GM06990 (cell line): ENCODE data around the gene SLC16A11.

ENCODE experiments used
- DNase-seq: peaks from one replicate; pipeline ENCODE4 v3.0.0-alpha.2; 2011; ENCODE audit not compliant: insufficient read length; ENCODE audit errors: extremely low read depth
- H3K27me3 ChIP-seq: replicated peaks from 2 replicates; pipeline ENCODE4 v1.6.0; 2011; ENCODE audit warnings: low read length; ENCODE audit not compliant: control insufficient read depth, insufficient read depth
- H3K36me3 ChIP-seq: 2 replicates; pipeline ENCODE4 v1.5.1; 2011; ENCODE audit warnings: low read length; ENCODE audit not compliant: control insufficient read depth, insufficient read depth
- H3K4me3 ChIP-seq: replicated peaks from 2 replicates; pipeline ENCODE4 v1.5.1; 2011; ENCODE audit warnings: low read depth, mild to moderate bottlenecking, control low read depth, low read length
- TF ChIP-seq, protein P1 (sequence below): IDR thresholded peaks from 2 replicates; pipeline ENCODE4 v1.5.1; 2011; ENCODE audit warnings: low read length, control low read depth, mild to moderate bottlenecking, inconsistent platforms; ENCODE audit not compliant: insufficient read depth, poor library complexity, severe bottlenecking

SLC16A11 gene

DNA sequence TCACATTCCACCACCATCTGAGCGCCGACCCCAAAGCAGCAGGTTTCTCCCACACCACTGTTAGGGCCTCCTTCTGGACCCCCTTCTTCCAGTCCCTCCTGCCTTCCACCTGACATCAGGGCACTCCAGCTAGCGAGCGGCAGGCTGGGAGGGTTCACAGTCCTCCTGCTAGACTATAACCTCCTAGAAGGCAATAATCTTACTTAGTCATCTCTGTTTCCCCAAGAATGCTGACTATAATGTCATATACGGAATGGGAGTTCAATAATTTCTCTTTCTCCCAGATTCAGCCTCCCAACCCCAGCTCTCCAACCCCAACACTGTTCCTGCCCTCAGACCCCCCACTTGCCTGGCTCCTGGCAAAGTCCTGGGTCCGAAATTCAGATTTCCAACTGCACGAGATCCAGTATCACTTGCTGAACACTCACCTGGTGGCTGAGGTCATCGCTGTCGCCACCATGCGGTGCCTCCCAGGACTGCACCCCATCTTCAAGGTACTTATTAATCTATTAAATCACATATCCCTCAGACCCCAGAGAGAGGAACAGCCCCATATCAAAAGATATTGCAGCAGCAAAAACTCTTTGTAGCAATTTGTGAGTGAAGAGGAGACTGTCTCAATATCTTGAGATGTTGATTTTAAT, 42.5 kb downstream of the SLC16A11 start:
- TF ChIP-seq, protein P1, sequence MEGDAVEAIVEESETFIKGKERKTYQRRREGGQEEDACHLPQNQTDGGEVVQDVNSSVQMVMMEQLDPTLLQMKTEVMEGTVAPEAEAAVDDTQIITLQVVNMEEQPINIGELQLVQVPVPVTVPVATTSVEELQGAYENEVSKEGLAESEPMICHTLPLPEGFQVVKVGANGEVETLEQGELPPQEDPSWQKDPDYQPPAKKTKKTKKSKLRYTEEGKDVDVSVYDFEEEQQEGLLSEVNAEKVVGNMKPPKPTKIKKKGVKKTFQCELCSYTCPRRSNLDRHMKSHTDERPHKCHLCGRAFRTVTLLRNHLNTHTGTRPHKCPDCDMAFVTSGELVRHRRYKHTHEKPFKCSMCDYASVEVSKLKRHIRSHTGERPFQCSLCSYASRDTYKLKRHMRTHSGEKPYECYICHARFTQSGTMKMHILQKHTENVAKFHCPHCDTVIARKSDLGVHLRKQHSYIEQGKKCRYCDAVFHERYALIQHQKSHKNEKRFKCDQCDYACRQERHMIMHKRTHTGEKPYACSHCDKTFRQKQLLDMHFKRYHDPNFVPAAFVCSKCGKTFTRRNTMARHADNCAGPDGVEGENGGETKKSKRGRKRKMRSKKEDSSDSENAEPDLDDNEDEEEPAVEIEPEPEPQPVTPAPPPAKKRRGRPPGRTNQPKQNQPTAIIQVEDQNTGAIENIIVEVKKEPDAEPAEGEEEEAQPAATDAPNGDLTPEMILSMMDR = peak; percentile 68
- Histone ChIP-seq H3K36me3 (peaks cover 20% of the 10 kb centered on the region), H3K4me3 (no peak overlapping the region), H3K27me3 (no peaks in the 10 kb centered on the region)
- DNase-seq = peak; percentile 59

GRCh38 chr17:6998855-6999508, 44.9 kb downstream of the SLC16A11 start:
- Histone ChIP-seq H3K27me3 (no peaks in the 10 kb centered on the region), H3K36me3 (peaks cover 20% of the 10 kb centered on the region), H3K4me3 (no peak overlapping the region)
- no peak for DNase-seq
- TF ChIP-seq, protein P1 = no peak

- TF ChIP-seq, protein P1 = no peak
- H3K4me3 ChIP-seq = no peak overlapping the region
- no peaks in the 10 kb centered on the region for H3K27me3 ChIP-seq
- H3K36me3 ChIP-seq = peaks cover 17% of the 10 kb centered on the region
- DNase-seq = no peak
These were observed 46.7 kb downstream of the SLC16A11 start for GRCh38 chr17:6997171-6997570.

DNA sequence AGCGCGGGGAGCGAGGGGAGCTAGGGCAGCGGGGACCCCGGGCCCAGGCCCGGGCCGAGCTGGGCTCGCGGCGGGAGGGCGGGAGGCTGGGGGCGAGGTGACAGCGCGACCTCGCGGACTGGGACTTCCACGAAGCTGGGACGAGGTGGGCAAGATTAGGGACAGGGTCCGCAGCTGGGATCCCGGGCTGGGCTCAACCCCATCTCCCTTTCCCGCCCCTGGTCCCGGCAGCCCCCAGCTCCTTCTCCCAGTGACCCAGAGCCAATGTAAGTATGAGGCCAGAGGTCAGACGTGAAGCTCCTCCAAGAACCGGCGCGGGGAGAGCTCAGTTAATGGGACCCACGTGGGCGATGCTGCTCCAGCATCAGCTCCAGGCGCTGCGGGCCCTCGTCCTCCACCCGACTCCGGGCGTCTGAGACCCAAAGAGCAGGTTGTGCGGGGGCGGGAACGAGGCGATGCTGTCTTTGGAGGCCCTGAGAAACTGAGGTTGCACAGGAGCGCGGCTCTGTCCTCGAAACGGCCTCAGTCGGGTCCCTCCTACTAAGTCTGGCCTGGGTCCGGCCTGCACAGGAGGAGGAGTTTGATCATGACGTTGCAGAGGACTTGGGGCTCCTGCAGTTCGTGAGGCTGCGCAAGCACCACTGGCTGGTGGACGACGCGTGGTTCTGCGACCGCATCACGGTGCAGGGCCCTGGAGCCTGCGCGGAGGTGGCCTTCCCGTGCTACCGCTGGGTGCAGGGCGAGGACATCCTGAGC, 47.5 kb downstream of the SLC16A11 start:
- no peak for DNase-seq
- Histone ChIP-seq H3K4me3 (no peak overlapping the region), H3K36me3 (peaks cover 16% of the 10 kb centered on the region)

GRCh38 chr17:6995500-6996255, 48.2 kb downstream of the SLC16A11 start, which contains the start of gene ALOX12:
TSS of gene ALOX12 (plus strand) at chr17:6996049. CDS start at chr17:6996118, 69 bp downstream.
- no peak for DNase-seq
- H3K4me3 ChIP-seq = no peak within 1 kb of the TSS
- H3K27me3 ChIP-seq = no peaks in the 10 kb centered on the region
- H3K36me3 ChIP-seq = peaks cover 14% of the 10 kb centered on the region
- TF ChIP-seq, protein P1 = no peak

More for the DNA sequence above, 47.5 kb downstream of the SLC16A11 start:
- H3K27me3 ChIP-seq = no peaks in the 10 kb centered on the region
- TF ChIP-seq, protein P1 = no peak
